ENCODE results near the gene ZNF385C.

The ZNF385C gene

GRCh38 chr17:42109086-42109485 lies 10.8 kb upstream of the ZNF385C start:
- no peak for DNase-seq (ENCODE audit: low spot score)
- in situ Hi-C loops (cut with MboI; ENCODE audit: low sequenced_read_pairs, unreplicated experiment) = loop anchor here (10.0 kb wide), 1 partner anchor 84 kb away; the partner anchor contains the start of gene NKIRAS2
- TF ChIP-seq, protein P1, sequence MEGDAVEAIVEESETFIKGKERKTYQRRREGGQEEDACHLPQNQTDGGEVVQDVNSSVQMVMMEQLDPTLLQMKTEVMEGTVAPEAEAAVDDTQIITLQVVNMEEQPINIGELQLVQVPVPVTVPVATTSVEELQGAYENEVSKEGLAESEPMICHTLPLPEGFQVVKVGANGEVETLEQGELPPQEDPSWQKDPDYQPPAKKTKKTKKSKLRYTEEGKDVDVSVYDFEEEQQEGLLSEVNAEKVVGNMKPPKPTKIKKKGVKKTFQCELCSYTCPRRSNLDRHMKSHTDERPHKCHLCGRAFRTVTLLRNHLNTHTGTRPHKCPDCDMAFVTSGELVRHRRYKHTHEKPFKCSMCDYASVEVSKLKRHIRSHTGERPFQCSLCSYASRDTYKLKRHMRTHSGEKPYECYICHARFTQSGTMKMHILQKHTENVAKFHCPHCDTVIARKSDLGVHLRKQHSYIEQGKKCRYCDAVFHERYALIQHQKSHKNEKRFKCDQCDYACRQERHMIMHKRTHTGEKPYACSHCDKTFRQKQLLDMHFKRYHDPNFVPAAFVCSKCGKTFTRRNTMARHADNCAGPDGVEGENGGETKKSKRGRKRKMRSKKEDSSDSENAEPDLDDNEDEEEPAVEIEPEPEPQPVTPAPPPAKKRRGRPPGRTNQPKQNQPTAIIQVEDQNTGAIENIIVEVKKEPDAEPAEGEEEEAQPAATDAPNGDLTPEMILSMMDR (IDR thresholded peaks at IDR 0.05; ENCODE audit: borderline replicate concordance, control extremely low read depth, extremely low read depth, insufficient read depth, missing control alignments) = no peak

DNA sequence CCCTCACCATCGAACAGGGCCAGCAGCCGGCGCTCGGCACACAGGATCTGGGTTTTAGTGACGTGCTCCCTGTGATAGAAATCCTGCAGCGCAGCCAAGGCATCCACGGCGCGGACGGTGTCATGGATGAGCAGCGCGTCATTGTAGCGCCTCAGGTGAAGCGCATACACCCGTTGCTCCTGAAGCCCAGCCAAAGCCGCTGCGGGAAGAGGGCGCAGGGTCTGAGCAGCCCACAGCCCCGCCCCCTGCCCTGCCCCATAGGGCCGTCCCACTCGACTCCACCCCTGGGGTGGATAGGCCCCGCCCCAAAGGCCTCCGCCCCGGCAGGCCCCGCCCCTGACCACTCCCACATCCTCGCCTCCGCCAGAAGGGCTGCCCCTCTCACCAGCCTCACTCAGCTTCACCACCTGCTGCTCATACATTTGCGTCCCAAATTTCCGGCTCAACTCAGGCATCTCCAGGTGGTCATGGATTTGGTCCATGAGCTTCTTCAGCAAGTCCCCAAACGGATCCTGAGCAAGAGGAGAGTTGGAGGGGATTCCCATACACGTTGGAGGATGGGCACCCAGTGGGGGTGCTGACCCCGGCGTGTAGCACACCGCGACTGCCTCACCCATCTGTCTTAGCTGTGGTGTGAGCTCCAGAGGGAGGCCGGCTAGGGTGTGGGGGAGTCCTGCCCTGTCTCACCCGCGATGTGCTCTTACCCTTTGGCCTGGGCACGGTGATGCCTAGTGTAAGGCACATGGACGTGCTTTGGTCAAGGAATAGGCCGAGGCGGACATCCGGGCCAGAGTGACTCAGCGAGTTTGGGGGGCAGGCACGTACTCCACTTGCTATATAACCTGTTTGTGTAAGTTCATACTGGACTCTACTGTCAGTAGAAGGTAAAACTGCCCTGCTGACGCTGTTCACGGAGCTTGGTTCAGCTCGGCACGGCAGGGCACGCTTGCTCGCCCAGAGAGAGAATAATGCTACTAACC lies 9.6 kb upstream of the ZNF385C start:
- DNase-seq (ENCODE audit: low spot score) = peak; percentile 100
- in situ Hi-C loops (cut with MboI; ENCODE audit: low sequenced_read_pairs, unreplicated experiment) = loop anchor here (10.0 kb wide), 1 partner anchor 83 kb away; the partner anchor contains the start of gene NKIRAS2
- TF ChIP-seq, protein P1 (IDR thresholded peaks at IDR 0.05; ENCODE audit: borderline replicate concordance, control extremely low read depth, extremely low read depth, insufficient read depth, missing control alignments) = no peak

GRCh38 chr17:42107124-42107523 lies 8.9 kb upstream of the ZNF385C start:
- TF ChIP-seq, protein P1 (IDR thresholded peaks at IDR 0.05; ENCODE audit: borderline replicate concordance, control extremely low read depth, extremely low read depth, insufficient read depth, missing control alignments) = no peak
- in situ Hi-C loops (cut with MboI; ENCODE audit: low sequenced_read_pairs, unreplicated experiment) = loop anchor here (10.0 kb wide), 1 partner anchor 82 kb away; the partner anchor contains the start of gene NKIRAS2
- no peak for DNase-seq (ENCODE audit: low spot score)

DNA sequence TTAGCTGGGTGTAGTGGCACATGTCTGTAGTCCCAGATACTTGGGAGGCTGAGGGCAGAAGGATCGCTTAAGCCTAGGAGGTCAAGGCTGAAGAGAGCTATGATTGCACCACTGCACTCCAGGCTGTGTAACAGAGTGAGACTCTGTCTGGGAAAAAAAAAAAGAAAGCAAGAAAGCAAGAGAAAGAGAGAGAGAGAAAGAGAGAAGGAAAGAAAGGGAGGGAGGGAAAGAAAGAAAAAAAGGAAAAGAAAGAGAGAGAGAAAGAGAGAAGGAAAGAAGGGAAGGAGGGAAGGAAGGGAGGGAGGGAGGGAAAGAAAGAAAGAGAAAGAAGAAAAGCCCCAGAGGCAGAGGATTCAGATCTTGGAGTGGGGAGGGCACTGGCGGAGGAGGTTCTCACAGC lies 7.7 kb upstream of the ZNF385C start:
- TF ChIP-seq, protein P1 (IDR thresholded peaks at IDR 0.05; ENCODE audit: borderline replicate concordance, control extremely low read depth, extremely low read depth, insufficient read depth, missing control alignments) = no peak
- in situ Hi-C loops (cut with MboI; ENCODE audit: low sequenced_read_pairs, unreplicated experiment) = loop anchor here (10.0 kb wide), 1 partner anchor 81 kb away; the partner anchor contains the start of gene NKIRAS2
- DNase-seq (ENCODE audit: low spot score) = no peak

GRCh38 chr17:42104264-42104663 lies 6.0 kb upstream of the ZNF385C start:
- DNase-seq (ENCODE audit: low spot score) = no peak
- TF ChIP-seq, protein P1 (IDR thresholded peaks at IDR 0.05; ENCODE audit: borderline replicate concordance, control extremely low read depth, extremely low read depth, insufficient read depth, missing control alignments) = no peak
- in situ Hi-C loops (cut with MboI; ENCODE audit: low sequenced_read_pairs, unreplicated experiment) = loop anchor here (10.0 kb wide), 1 partner anchor 79 kb away; the partner anchor contains the start of gene NKIRAS2

DNA sequence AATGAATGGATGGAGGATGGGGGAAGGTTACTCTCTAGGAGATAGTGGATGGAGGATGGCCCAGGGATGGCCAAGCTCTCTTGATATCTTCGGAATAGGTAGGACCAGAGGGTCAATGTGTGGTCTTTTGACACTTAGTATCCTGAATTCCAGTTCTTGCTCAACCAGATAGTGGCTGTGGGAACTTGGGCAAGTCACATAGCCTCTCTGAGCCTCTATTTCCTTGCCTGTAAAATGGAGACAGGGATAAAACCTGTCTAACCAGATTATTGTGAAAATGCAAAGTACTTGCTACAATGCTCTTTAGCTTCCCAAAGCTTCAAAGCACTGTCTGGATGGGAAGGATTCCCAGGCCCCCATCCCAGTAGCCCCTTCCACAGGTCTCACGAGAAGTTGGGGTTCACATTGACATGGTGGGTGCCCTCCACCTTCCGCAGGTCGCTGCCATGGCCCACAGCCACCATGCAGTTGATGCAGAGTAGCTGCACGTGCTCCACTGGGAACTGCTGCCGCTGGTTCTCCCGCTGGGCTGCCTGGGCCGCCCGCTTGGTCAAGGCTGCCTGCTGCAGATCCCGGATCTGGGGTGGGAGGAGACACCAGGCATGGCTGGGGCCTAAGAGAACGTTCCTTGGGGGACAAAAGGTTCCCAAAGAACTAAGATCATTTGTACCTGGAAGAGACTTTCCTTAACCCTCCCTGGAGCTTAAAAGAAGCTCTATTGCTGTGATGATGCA lies 5.1 kb upstream of the ZNF385C start:
- in situ Hi-C loops (cut with MboI; ENCODE audit: low sequenced_read_pairs, unreplicated experiment) = loop anchor here (10.0 kb wide), 1 partner anchor 79 kb away; the partner anchor contains the start of gene NKIRAS2

More for the DNA sequence above, 5.1 kb upstream of the ZNF385C start:
- no peak for DNase-seq (ENCODE audit: low spot score)
- TF ChIP-seq, protein P1 (IDR thresholded peaks at IDR 0.05; ENCODE audit: borderline replicate concordance, control extremely low read depth, extremely low read depth, insufficient read depth, missing control alignments) = no peak
